Psoas muscle (tissue), 8 donors: Measurements from ENCODE around the gene SERPINF2. TPM values are rescaled to one million over a fixed set of nuclear protein-coding genes. Genes with fewer than 3 reads are reported as not detected.

ENCODE experiments used
- ATAC-seq, 4 donors: fragments of 200-7000 bp; cut with Tn5 transposase; one replicate each; pipeline ENCODE4 v1.9.1; 2020; ENCODE audit warnings: moderate library complexity in 3 of 4, mild to moderate bottlenecking in 2 of 4
- DNase-seq, 2 donors: peaks; one replicate each; pipeline ENCODE4 v3.0.0-alpha.2; 2020
- H3K27ac ChIP-seq: fragments of 200-600 bp; one replicate; pipeline ENCODE4 v1.8.0; 2022
- H3K27me3 ChIP-seq, 3 donors: fragments of 200-600 bp in 1 of 3; one replicate each; pipeline versions ENCODE4 v1.6.1 to v1.8.0; 2013 to 2022; ENCODE audit warnings: low read length in 2 of 3, mild to moderate bottlenecking in 2 of 3, moderate library complexity in 1 of 3; ENCODE audit not compliant: insufficient read depth in 3 of 3
- H3K36me3 ChIP-seq, 2 donors: fragments of 200-600 bp in 1 of 2; one replicate each; pipeline versions ENCODE4 v1.6.1 to v1.8.0; 2013 to 2022; ENCODE audit warnings: low read depth in 1 of 2, mild to moderate bottlenecking in 1 of 2, moderate library complexity in 1 of 2; ENCODE audit not compliant: insufficient read depth in 1 of 2
- H3K4me1 ChIP-seq: fragments of 200-600 bp; one replicate; pipeline ENCODE4 v1.8.0; 2022
- H3K4me3 ChIP-seq: fragments of 200-600 bp; one replicate; pipeline ENCODE4 v1.8.0; 2022; ENCODE audit warnings: mild to moderate bottlenecking
- H3K9me3 ChIP-seq: fragments of 200-600 bp; one replicate; pipeline ENCODE4 v1.8.0; 2022
- CTCF ChIP-seq: fragments of 200-600 bp; IDR thresholded peaks from one replicate; pipeline ENCODE4 v1.8.0; 2022; ENCODE audit warnings: antibody characterized with exemption
- WGBS, 3 donors: extraction: QIAGEN DNeasy Blood & Tissue Kit; methylation state at CpG; one replicate each; pipeline versions ENCODE4 v1.1.6 to v1.1.7; 2013; 5-methylcytosine and 5-hydroxymethylcytosine counted together
- intact Hi-C, 2 donors: fragments of 100-400 bp; cut with DNase I; formaldehyde crosslinking; loops; one replicate each; pipeline versions ENCODE4 v1.11.0 to v1.14.2; 2022
- polyA plus RNA-seq, 3 donors: library from polyadenylated mRNA; stranded (reverse); fragments of 200-250 nt; gene quantifications; one replicate each; pipeline ENCODE4 v1.2.3, GENCODE V29; 2013
- total RNA-seq, 4 donors: library from RNA; stranded (reverse); fragmentation: NEBNext Ultra II Directional in 2 of 4; extraction: Animal tissue kit (Norgen Biotek cat#: 25700) in 2 of 4; gene quantifications; one replicate each; pipeline versions ENCODE4 v1.2.1 to v1.2.4, GENCODE V29; 2021 to 2023
- donor health status: healthy with polysubstance abuse.
- donor health status: DM: no; HTN: no; CAD: no; lungs with moderate emphysema.
- donor health status: Bipolar disorder and iron deficiency.
- donor health status: healthy.
- donor health status: DM: yes; HTN: yes; CAD: no.
- donor health status: DM: no; HTN: no; CAD: no.
- donor health status: DM: no; HTN: no; CAD: no.
- donor health status: DM: yes; HTN: yes; CAD: no.

SERPINF2 gene
- total and polyA plus RNA-seq, 7 donors, result 0.74 to 4.0 (median 3.6) TPM

GRCh38 chr17:1752425-1753262, 10.0 kb downstream of the SERPINF2 start:
- 67 to 75% (median 74%) methylated on average over 18 of the region's 18 CpGs for WGBS, 3 donors
- no peak for DNase-seq
- ATAC-seq, result no peak
- Histone ChIP-seq H3K4me1 (peaks cover 8% of the 10 kb centered on the region), H3K9me3 (no peaks in the 10 kb centered on the region), H3K27ac (no peak overlapping the region), H3K36me3 (no peaks in the 10 kb centered on the region), H3K4me3 (no peak overlapping the region), H3K27me3 (no peaks in the 10 kb centered on the region)
- no peak for TF ChIP-seq CTCF
- intact Hi-C loops, result no loop called here

GRCh38 chr17:1753767-1754429, 11.2 kb downstream of the SERPINF2 start:
- H3K4me1 ChIP-seq, result peaks cover 8% of the 10 kb centered on the region
- H3K4me3 ChIP-seq, result no peak overlapping the region
- intact Hi-C loops, result no loop called here
- 83 to 92% (median 86%) methylated on average over 23 of the region's 23 CpGs for WGBS, 3 donors
- ATAC-seq (no peak), DNase-seq (no peak)
- H3K9me3 ChIP-seq, result no peaks in the 10 kb centered on the region
- H3K27me3 ChIP-seq, result no peaks in the 10 kb centered on the region
- H3K36me3 ChIP-seq, result no peaks in the 10 kb centered on the region
- no peak overlapping the region for H3K27ac ChIP-seq
- TF ChIP-seq CTCF, result no peak

GRCh38 chr17:1754430-1755112, 11.9 kb downstream of the SERPINF2 start:
- Histone ChIP-seq H3K27ac (no peak overlapping the region), H3K9me3 (no peaks in the 10 kb centered on the region), H3K27me3 (no peaks in the 10 kb centered on the region), H3K4me1 (peaks cover 13% of the 10 kb centered on the region), H3K4me3 (no peak overlapping the region), H3K36me3 (no peaks in the 10 kb centered on the region)
- intact Hi-C loops, result no loop called here
- no peak for TF ChIP-seq CTCF
- no peak for DNase-seq
- 67 to 77% (median 67%) methylated on average over 23 to 25 of the region's 25 CpGs for WGBS, 3 donors
- peak in 1 of 4 donors; percentile 16 for ATAC-seq

- H3K27me3 ChIP-seq, result no peaks in the 10 kb centered on the region
- peaks cover 16% of the 10 kb centered on the region for H3K4me1 ChIP-seq
- peak; percentile 39 to 58 (median 46) for ATAC-seq
- H3K9me3 ChIP-seq, result no peaks in the 10 kb centered on the region
- TF ChIP-seq CTCF, result no peak
- H3K4me3 ChIP-seq, result no peak overlapping the region
- H3K27ac ChIP-seq, result peak overlapping the region; percentile 53
- DNase-seq, result no peak
- 33 to 40% (median 35%) methylated on average over 17 to 20 of the region's 20 CpGs for WGBS, 3 donors
- intact Hi-C loops, result no loop called here
- no peaks in the 10 kb centered on the region for H3K36me3 ChIP-seq
Measured at GRCh38 chr17:1755252-1755826, 12.7 kb downstream of the SERPINF2 start.
